Subcutaneous abdominal adipose tissue (tissue), 5 donors: Measurements from ENCODE around the gene PCDHA1.
A peak's percentile ranks its signal among the peaks of the same experiment; 100 is the strongest.
"Not testable (repeated sequence)": the region's sequence is repeated elsewhere in the genome, so short reads cannot be mapped to it uniquely, and the experiment has no call there.

Experiments
- H3K27ac ChIP-seq: one replicate; pipeline ENCODE4 v1.7.0; 2013; ENCODE audit warnings: low read depth, mild to moderate bottlenecking, inconsistent platforms, low read length, moderate library complexity
- H3K27me3 ChIP-seq, 5 donors: one replicate each; pipeline ENCODE4 v1.7.0; 2013; ENCODE audit warnings: low read length in 5 of 5, inconsistent platforms in 1 of 5; ENCODE audit not compliant: control insufficient read depth in 5 of 5, insufficient read depth in 4 of 5
- H3K36me3 ChIP-seq, 5 donors: one replicate each; pipeline ENCODE4 v1.7.0; 2013; ENCODE audit warnings: low read length in 5 of 5; ENCODE audit not compliant: control insufficient read depth in 5 of 5, insufficient read depth in 5 of 5
- H3K4me1 ChIP-seq, 5 donors: one replicate each; pipeline ENCODE4 v1.7.0; 2013; ENCODE audit warnings: low read length in 5 of 5, mild to moderate bottlenecking in 3 of 5, moderate library complexity in 1 of 5; ENCODE audit not compliant: control insufficient read depth in 5 of 5, insufficient read depth in 5 of 5
- H3K4me3 ChIP-seq, 5 donors: one replicate each; pipeline ENCODE4 v1.7.0; 2013; ENCODE audit warnings: low read length in 5 of 5, low read depth in 1 of 5
- H3K9ac ChIP-seq, 5 donors: one replicate each; pipeline ENCODE4 v1.7.0; 2013; ENCODE audit warnings: low read length in 5 of 5, mild to moderate bottlenecking in 4 of 5, moderate library complexity in 3 of 5
- H3K9me3 ChIP-seq, 5 donors: one replicate each; pipeline ENCODE4 v1.7.0; 2013; ENCODE audit warnings: low read length in 5 of 5; ENCODE audit not compliant: control insufficient read depth in 5 of 5
- donor health status: healthy.
- donor health status: healthy.
- donor health status: healthy.
- donor health status: healthy.
- donor health status: healthy.

PCDHA1 gene

GRCh38 chr5:140875085-140876065 is 89.4 kb downstream of the PCDHA1 start, which contains the start of gene PCDHA12:
Gene PCDHA12, plus strand, starts transcription at chr5:140875308. Its CDS starts 165 bp downstream, at chr5:140875473.
- H3K27ac ChIP-seq: no peak within 1 kb of the TSS
- H3K4me1 ChIP-seq: no peaks in the 10 kb centered on the region
- peak within 1 kb of the TSS in 2 of 5 donors; percentile 14 to 21 for H3K4me3 ChIP-seq
- no peaks in the 10 kb centered on the region for H3K36me3 ChIP-seq
- no peak within 1 kb of the TSS for H3K9ac ChIP-seq
- peaks cover 2 to 31% (median 25%) of the 10 kb centered on the region in 5 donors for H3K9me3 ChIP-seq
- H3K27me3 ChIP-seq: peaks cover 0 to 23% (median 4%) of the 10 kb centered on the region in 5 donors

GRCh38 chr5:140876541-140877261 is 90.8 kb downstream of the PCDHA1 start:
- Histone ChIP-seq H3K27me3 (peaks cover 0 to 17% (median 3%) of the 10 kb centered on the region in 5 donors), H3K9me3 (peaks cover 2 to 21% (median 16%) of the 10 kb centered on the region in 5 donors)
- H3K4me3 ChIP-seq, H3K27ac ChIP-seq, H3K9ac ChIP-seq, H3K4me1 ChIP-seq, H3K36me3 ChIP-seq: not testable (repeated sequence)

GRCh38 chr5:140877262-140877581 is 91.3 kb downstream of the PCDHA1 start:
- peaks cover 0 to 16% (median 3%) of the 10 kb centered on the region in 5 donors for H3K27me3 ChIP-seq
- peak overlapping the region in 1 of 5 donors; percentile 7 for H3K4me3 ChIP-seq
- H3K9me3 ChIP-seq: peaks cover 2 to 21% (median 16%) of the 10 kb centered on the region in 5 donors

GRCh38 chr5:140881889-140882590 is 96.1 kb downstream of the PCDHA1 start, which contains the start of gene PCDHA13:
Gene PCDHA13, plus strand, starts transcription at chr5:140882124. Its CDS starts 145 bp downstream, at chr5:140882269.
- Histone ChIP-seq H3K9ac (no peak within 1 kb of the TSS), H3K4me1 (peaks cover 0 to 9% (median 0%) of the 10 kb centered on the region in 5 donors), H3K9me3 (peaks cover 2 to 30% (median 25%) of the 10 kb centered on the region in 5 donors), H3K27ac (no peak within 1 kb of the TSS), H3K36me3 (no peaks in the 10 kb centered on the region), H3K27me3 (peaks cover 0 to 13% (median 4%) of the 10 kb centered on the region in 5 donors), H3K4me3 (peak within 1 kb of the TSS; percentile 27 to 69 (median 61))

More at GRCh38 chr5:140877262-140877581, 91.3 kb downstream of the PCDHA1 start:
- H3K27ac ChIP-seq: no peak overlapping the region
- H3K9ac ChIP-seq: no peak overlapping the region
- peaks cover 0 to 5% (median 0%) of the 10 kb centered on the region in 5 donors for H3K4me1 ChIP-seq
- H3K36me3 ChIP-seq: no peaks in the 10 kb centered on the region

GRCh38 chr5:140882591-140882899 is 96.6 kb downstream of the PCDHA1 start:
- Histone ChIP-seq H3K4me1 (peaks cover 0 to 9% (median 0%) of the 10 kb centered on the region in 5 donors), H3K27ac (no peak overlapping the region), H3K4me3 (peak overlapping the region; percentile 27 to 67 (median 51)), H3K36me3 (no peaks in the 10 kb centered on the region), H3K27me3 (peaks cover 0 to 8% (median 4%) of the 10 kb centered on the region in 5 donors), H3K9me3 (peaks cover 2 to 25% (median 20%) of the 10 kb centered on the region in 5 donors), H3K9ac (no peak overlapping the region)

- Histone ChIP-seq H3K9ac (no peak overlapping the region), H3K27ac (no peak overlapping the region), H3K4me1 (peaks cover 0 to 9% (median 0%) of the 10 kb centered on the region in 5 donors), H3K36me3 (no peaks in the 10 kb centered on the region), H3K9me3 (peaks cover 2 to 24% (median 19%) of the 10 kb centered on the region in 5 donors), H3K27me3 (peaks cover 0 to 7% (median 4%) of the 10 kb centered on the region in 5 donors), H3K4me3 (peak overlapping the region in 1 of 5 donors; percentile 17)
Measured at GRCh38 chr5:140883373-140883772, 97.4 kb downstream of the PCDHA1 start.

- peak overlapping the region in 1 of 5 donors; percentile 17 for H3K4me3 ChIP-seq
- H3K9me3 ChIP-seq: peaks cover 2 to 24% (median 19%) of the 10 kb centered on the region in 5 donors
- no peak overlapping the region for H3K27ac ChIP-seq
- H3K9ac ChIP-seq: no peak overlapping the region
- peaks cover 0 to 9% (median 0%) of the 10 kb centered on the region in 5 donors for H3K4me1 ChIP-seq
- no peaks in the 10 kb centered on the region for H3K36me3 ChIP-seq
- H3K27me3 ChIP-seq: peaks cover 0 to 7% (median 4%) of the 10 kb centered on the region in 5 donors
Measured at GRCh38 chr5:140883927-140884697, 98.2 kb downstream of the PCDHA1 start.

GRCh38 chr5:140916325-140916724 is 130.4 kb downstream of the PCDHA1 start:
- no peaks in the 10 kb centered on the region for H3K27me3 ChIP-seq
- H3K9me3 ChIP-seq: peaks cover 0 to 13% (median 5%) of the 10 kb centered on the region in 5 donors
- H3K27ac ChIP-seq: no peak overlapping the region
- no peaks in the 10 kb centered on the region for H3K4me1 ChIP-seq
- H3K4me3 ChIP-seq: no peak overlapping the region
- H3K36me3 ChIP-seq: no peaks in the 10 kb centered on the region
- H3K9ac ChIP-seq: no peak overlapping the region

GRCh38 chr5:140923601-140924000 is 137.7 kb downstream of the PCDHA1 start:
- Histone ChIP-seq H3K36me3 (no peaks in the 10 kb centered on the region), H3K27ac (no peak overlapping the region), H3K9me3 (peaks cover 0 to 2% (median 0%) of the 10 kb centered on the region in 5 donors), H3K9ac (no peak overlapping the region), H3K4me3 (no peak overlapping the region), H3K4me1 (peaks cover 0 to 21% (median 21%) of the 10 kb centered on the region in 5 donors), H3K27me3 (peaks cover 0 to 14% (median 5%) of the 10 kb centered on the region in 5 donors)
